GM21576 (cell line): ENCODE measurements around the gene HERC2.
"Not testable (repeated sequence)": the region's sequence is repeated elsewhere in the genome, so short reads cannot be mapped to it uniquely, and the experiment has no call there.

ENCODE experiments used
- ATAC-seq: cut with Tn5 transposase; IDR thresholded peaks from one replicate; pipeline ENCODE4 v1.9.1; 2021; ENCODE audit warnings: mild to moderate bottlenecking, moderate library complexity; ENCODE audit not compliant: unreplicated experiment

HERC2 gene

DNA sequence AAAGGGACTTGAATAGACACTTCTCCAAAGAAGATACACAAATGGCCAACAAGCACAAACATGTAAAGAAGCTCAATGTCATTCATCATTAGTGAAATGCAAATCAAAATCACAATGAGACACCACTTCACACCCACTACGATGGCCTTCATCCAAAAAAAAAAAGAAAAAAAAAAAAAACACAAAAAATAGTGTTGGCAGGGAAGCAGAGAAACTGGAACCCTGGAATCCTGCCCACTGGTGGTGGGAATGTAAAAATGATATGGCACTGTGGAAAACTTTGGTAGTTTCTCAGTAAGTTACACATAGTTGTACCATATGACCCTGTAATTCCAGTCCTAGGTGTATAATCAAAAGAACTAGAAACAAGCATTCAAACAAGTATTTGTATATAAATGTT lies 94.7 kb downstream of the HERC2 start:
- not testable (repeated sequence) for ATAC-seq

DNA sequence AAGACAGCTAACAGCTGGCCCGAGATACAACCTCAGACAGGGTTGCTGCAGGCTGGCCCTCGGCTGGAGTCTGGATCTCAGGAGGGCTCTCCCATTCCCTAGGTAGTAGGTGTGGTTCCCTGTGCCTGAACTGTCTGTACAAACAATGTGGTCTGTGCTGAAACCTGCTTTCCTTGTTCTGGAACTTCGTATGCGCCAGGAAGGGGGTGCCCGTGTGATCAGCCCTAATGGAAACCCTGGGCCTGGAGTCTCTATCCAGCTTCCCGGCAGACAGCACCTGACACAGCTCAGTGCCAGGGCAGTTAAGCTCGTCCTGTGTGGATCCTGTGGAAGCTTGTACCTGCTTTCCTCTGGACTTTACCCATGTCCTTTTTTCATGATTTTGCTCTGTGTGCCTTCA lies 99.4 kb downstream of the HERC2 start:
- not testable (repeated sequence) for ATAC-seq

DNA sequence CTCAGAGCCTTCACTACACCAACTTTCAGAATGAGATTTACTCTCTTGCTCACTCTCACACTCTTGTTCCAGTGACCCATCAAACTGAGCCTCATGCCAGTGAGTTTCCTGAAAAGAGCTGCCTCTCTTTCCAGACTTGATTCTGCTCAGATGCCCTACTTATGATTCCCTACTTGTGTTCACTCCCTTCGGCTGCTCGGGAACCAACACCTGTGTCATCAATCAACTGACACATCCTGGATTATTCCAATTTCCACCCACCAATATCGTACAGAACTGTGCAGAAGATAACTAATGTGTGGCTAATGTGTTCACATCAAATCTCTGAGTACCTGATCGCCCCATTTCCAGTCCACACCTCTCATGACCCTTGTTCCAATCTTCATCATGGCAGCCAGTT lies 100.3 kb downstream of the HERC2 start:
- not testable (repeated sequence) for ATAC-seq

DNA sequence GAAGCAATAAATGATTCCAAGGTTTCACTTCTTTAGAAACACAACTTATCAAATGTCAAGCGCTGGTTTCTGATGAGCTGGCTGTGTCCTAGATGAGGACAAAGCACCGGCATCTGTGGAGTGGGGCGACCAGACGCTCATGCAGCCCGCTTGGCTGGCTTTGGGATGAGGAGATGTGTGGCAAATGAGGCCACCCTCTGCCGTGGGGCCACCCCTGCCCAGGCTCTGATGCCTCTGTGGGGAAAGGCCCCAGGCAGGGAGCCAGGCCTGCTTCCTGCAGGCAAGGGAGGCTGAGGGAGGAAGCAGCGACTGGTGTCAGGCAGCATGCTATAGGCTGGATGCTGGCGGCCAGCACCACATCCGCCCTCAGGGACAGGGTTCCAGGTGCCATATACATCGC lies 102.9 kb downstream of the HERC2 start:
- no peak for ATAC-seq

DNA sequence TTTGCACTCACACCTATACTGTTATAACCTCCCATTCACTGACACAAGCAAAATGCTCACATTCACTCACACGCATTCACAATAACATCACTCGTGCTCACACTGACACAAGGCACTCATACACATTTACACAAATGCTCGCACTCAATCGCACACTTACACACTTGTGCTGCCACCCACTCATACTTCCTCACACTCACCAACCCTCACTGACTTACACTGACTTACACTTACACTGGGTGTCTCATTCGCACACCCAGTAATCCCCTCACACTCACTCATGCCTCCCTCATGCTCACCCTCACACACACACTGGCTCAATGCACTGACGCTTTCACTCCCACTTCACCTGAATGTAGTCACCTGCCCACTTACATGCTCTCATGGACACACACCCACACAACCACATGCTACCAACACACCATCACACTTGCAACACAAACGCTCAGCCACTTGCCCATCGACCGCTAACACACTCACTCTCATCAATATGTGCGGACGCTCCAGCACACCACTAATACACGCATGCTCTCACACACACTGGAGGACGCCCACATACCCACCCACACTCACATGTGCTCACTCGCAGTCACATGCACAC lies 104.9 kb downstream of the HERC2 start:
- not testable (repeated sequence) for ATAC-seq

DNA sequence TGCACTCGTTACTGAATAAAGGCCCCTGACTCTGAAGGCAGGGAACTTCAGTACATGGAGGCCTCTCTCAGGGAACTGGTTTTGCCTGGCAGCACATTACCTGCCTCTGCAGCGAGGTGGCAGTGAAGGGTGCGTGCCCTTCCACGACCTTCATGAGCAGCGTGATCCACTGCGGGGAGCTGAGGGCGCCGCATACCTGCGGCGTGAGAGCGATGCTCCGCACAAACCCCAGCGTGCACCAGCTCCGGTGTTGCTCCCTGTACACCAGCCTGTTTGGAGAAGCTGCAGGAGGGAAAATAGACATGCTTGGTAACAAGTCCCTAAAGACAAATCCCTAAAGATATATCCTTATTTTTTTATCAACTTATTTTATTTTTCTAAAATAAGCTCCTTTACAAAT lies 106.5 kb downstream of the HERC2 start:
- ATAC-seq: not testable (repeated sequence)

DNA sequence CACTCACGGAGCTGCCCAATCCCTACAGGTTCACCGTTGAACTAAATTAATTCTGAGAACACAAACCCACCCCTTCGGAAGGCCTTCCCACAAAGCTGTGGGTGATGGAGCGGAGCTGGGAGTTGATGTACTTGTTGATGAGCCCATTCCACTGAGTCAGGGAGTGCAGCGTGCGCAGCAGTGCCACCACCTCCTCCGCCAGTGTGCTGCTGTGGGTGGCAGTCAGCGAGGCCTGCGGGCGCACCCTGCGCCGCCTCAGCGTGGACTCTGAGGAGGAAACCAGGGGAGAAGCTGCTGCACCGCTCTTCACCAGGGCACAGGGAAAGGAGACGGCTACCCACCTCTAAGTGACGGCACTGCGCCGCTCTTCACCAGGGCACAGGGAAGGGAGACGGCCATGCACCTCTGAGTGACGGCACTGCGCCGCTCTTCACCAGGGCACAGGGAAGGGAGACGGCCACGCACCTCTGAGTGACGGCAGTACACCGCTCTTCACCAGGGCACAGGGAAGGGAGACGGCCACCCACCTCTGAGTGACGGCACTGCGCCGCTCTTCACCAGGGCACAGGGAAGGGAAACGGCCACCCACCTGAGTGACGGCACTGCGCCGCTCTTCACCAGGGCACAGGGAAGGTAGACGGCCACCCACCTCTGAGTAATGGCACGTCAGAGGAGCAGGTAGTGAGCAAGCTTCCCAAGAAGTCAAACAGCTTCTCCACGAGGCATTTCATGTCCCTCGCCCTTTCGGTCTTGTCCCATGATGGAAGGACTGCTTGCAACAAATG lies 107.8 kb downstream of the HERC2 start:
- ATAC-seq: not testable (repeated sequence)

DNA sequence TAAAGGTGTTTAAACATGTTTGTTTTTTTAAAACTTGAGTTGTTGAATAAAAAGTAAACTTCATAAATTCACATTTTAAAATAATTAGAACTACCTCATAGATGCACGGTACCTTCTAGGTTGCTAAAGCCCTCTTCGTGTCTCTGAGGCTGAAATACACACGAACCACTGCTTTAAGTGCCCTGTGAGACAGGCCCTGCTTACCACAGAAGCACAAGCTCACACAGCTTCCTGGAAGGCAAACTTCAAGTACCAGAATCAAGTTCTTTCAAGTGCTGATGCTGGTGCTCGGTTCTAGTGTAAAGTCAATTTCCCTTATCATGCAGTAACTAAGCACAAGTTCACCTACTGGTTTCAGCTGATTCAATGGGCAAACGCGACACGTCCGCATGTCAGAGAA lies 108.6 kb downstream of the HERC2 start:
- not testable (repeated sequence) for ATAC-seq

DNA sequence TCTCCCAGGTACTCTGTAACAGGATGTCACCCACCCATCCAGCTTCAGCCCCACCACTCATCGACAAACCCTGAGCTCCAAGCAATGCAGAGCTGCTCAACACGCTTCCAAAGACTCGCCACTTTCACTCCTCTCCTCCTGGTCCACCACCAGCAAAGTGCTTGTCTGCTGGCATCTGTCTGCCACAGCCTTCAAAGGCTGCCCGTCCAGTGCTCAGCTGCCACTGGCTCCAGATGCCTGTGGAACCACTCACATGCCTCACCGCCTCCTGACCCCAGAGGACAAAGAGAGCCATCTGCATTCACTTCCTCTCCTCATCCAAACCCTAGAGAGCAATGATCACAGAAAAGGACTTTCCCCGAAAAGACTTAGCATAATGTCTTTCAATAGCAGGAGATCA lies 113.4 kb downstream of the HERC2 start:
- ATAC-seq: no peak

DNA sequence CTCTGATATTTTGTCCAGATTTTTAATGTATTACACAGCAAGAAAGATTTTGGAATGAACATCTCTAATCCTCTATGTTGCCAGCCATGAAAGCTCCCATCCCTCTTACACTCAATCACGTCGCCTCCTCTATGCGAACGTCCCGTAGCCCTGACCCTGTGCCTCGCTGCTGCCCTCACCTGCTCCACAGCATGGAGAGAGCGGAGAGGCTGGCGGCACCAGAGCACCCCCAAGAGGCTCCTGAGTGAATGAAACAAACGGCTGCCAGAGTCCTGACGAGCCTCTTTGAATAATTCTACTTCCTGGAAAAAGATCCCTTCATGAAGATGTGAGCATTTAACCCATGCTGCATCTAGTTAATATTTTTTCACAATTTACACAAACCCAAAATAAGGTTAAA lies 116.3 kb downstream of the HERC2 start:
- not testable (repeated sequence) for ATAC-seq

DNA sequence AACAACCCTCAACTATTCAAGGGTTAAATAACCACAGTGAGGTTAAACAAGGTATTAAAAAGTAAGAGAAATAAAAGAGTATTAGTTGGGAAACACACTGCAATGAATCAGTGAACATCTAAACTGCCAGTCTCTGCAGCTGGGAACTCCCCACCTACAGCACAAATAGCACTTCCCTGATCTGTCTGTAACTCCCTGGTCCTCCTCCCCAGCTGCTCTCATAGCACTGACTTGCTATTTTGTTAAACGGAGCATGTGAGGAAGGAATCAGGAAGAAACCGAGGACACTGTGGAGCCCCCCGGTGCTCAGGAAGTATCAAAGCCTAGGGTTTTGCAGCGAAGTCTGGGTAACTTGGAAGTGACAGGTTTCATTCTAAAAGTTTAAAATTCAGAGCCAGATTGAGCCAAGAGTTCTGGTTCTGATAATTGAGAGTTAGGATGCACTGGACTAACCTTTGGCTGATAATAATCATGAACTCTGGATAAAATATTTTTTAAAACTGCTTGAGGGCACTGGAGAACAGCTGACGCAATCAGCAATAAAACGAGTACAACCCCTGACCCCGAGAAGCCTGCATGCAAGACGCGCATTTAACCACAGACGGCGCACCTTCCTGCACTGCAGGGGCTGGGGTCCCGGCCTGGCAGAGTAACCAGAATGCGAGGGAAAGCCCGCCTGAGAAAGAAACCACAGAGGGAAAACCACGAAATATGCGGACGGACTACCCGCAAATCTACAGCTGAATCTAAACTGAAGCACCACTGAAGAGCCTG lies 118.7 kb downstream of the HERC2 start:
- ATAC-seq: not testable (repeated sequence)

DNA sequence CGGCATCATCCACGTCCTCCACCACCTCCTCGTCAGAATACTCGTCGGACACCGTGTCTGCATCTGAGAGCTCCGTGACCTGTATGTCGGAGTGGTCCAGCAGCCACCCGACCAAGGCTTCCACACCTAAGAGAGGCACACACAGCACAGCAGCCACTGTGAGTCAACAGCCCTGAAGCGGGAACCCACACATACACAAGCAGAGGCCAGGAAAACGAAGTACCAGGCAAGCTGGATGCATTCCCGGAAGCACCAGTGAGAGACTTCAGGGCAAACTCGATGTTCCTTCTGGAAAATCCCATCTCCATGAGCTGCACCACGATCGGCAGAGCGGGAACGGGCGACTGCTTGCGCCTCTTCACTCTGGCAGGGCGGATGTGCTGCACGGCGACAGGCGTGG lies 119.9 kb downstream of the HERC2 start:
- ATAC-seq: not testable (repeated sequence)

DNA sequence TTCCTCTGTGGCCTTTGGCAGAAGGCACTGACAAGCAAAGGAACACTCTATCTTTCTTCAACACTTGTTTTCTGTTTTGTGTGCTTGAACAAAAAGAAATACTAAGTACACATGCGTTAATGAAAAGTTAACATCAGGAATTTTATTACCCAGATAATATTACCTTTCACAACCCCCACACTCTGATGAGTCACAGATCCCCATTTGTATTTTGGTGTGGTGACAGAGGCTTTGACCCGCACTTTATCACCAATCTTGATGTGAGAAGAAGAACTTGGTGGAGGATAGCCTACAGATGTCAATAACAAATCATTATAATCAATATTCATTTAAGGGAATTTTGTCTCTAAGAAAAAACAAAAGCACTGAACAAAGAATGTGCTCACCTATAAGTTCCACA lies 123.8 kb downstream of the HERC2 start:
- ATAC-seq: not testable (repeated sequence)

DNA sequence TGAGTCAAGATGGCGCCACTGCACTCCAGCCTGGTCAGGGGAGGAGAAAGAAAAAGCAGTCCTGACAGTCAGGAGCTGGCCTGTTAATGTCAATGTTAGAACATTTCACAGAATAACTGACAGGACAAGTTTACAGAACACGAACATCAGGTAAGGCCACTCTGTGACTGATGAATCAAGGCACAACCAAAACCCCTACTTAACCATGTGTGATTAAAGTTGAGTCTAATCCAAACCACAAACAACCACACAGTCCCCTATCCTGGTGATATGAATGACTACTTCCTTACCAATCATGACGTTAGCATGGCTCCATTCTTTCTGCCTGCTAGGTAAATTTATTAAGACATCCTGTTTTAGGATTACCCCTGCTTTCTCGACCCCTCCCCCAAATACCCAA lies 124.3 kb downstream of the HERC2 start:
- not testable (repeated sequence) for ATAC-seq

DNA sequence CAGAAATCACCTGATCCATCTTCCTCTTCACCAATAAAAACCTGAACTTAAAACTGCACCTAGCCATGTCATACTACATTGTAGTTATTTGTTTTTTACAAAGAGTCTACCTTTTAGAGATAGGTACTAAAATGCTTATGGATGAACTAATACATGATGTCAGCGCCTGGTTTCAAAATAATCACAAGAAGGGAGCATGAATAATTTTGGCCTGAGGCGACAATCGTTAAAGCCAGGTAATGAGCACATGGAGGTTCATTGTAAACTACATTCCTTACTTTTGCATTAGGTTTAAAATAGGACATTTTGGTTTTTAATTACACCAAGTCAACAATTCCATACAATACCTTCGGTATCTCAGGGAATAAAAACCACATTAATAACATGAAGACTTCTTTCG lies 125.4 kb downstream of the HERC2 start:
- not testable (repeated sequence) for ATAC-seq

DNA sequence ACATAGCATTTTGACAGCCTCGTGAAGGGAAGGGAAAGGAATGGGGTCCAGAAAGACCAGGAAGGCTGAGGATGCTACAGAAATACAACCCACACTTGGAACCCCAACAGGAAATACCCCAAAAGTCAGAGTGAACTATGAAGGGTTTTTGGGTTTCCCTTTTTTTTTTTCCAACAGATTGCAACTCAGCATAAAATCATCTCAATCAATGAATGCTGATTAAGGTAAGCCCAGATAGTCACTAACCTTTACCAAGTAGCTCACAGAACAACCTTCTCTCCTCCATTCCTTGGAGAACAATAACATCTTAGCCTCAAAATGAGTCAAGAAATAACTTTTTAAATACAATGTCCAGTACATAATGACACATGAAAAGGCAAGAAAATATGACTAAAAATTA lies 129.2 kb downstream of the HERC2 start:
- no peak for ATAC-seq

DNA sequence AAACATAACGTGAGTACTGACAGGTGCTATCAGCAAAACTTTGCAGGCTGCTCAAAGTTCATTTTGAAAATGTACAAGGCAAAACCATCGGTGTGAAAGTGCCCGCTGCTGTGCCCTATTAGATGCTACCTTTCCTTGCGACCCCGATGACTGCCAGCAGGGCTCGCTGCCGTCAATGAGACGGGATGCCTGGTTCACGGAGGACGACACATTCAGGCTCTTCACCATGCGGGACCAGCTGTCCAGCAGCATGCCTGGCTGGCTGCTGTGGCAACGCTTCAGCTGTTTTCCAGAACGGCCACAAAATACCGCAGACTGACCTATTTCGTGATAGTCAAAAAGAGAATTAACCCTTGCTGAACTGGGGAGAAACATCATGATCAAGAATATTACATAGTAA lies 130.1 kb downstream of the HERC2 start:
- no peak for ATAC-seq

DNA sequence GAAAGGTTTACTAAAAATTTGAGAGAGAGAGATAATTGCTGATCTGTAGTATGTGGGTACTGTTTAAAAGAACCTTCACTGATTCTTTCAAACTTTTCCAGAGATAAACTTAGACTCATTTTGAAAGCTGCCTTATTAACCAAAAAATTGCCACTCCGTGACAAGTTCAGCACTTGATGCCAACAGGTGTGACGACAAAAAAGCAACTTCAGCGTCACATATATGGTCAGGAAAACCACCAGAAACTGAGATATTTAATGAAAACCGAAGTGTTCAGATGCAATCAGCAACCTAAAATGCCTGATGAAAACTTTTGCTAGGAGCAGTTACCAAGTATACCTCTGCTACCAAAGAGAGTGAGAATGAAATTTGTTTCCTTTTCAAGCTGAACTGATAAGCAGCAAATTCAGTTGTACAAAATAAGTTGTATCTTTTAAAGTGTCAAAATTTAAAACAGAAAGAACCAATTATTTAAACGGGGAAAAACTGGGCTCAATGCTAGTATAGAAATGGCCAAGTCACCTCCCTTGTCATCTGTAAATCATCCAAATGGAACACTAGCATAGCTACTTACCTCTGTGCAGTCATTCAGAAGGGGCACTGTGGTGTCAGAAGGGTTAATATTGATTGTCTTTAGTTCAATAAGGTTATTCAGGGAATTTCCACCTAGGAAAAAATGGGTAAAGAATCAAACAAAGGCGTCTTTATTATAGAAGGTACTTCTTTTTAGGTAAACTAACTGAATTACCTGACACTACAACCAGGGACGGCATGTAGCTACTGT lies 131.4 kb downstream of the HERC2 start:
- no peak for ATAC-seq

DNA sequence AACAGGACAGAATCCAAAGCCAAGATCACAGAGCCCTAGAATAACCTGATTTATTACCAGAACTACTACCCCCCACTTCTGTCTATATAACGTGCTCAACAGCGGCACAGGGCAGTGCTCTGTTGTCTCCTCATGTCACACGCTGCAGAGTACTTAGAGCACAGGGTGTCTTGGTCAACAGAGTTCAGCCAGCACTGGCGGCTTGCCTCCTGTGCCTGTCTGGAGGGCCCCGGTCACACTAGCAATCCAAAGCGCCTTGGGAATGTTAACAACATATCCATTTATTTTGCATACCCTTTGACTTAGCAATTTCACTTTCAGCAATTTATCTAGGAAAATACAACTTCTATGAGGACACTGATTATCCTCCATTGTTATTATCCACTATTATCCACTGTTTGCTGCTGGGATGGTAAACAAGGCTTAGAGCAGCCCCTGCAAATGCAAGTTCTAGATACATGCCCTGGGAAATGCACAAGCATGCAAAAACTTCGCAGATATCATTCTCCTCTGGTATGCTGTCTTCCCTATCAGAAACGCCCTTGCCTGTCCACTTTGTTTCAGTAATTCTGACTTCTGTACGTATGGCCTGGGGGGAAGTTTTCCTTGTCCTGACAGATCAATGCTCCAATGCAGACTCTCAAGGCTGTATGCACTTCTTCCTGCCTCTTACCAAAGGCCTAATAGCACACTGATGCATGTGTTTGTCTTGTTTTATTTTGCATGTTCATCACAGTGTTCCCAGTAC lies 136.7 kb downstream of the HERC2 start:
- no peak for ATAC-seq

DNA sequence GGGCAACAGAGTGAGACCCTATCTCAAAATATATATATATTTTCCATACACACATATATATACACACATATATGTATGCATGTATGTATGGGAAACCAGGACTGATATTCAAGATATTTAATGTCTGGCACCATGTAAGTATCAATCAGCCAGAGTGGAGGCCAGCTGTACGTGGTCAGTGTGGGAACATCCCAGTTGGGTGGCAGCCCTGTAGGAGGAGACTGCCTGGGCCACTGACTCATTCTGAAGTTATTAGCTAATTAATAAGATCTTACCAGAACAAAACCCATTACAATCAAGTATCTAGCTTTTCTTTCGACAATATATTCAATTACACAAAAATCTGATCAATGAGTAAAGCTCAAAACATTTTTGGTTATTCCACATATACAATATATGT lies 137.8 kb downstream of the HERC2 start:
- ATAC-seq: no peak
